ENCODE measurements around the gene KLHL29.

DNA sequence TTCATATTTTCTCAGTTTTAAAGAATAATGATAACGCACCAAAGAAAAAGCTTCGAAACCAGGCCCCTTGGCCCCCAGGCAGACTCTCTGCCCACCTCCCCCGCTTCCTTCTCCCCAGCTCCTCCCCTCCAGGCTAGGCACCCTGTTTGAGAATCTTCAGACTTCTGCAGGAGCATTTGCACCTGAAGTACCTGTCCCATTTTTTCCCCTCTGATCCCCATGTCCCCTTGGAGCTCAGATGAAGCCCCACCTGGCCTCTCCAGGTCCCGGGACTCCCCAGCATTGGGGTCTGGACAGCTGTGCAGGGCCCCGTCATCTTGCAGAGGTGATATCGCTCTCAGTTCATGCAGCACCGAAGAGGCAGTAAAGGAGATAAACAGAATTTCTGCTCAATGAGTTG is 35.5 kb upstream of the KLHL29 start:
- TF ChIP-seq, protein P1, sequence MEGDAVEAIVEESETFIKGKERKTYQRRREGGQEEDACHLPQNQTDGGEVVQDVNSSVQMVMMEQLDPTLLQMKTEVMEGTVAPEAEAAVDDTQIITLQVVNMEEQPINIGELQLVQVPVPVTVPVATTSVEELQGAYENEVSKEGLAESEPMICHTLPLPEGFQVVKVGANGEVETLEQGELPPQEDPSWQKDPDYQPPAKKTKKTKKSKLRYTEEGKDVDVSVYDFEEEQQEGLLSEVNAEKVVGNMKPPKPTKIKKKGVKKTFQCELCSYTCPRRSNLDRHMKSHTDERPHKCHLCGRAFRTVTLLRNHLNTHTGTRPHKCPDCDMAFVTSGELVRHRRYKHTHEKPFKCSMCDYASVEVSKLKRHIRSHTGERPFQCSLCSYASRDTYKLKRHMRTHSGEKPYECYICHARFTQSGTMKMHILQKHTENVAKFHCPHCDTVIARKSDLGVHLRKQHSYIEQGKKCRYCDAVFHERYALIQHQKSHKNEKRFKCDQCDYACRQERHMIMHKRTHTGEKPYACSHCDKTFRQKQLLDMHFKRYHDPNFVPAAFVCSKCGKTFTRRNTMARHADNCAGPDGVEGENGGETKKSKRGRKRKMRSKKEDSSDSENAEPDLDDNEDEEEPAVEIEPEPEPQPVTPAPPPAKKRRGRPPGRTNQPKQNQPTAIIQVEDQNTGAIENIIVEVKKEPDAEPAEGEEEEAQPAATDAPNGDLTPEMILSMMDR (IDR thresholded peaks at IDR 0.05; ENCODE audit: borderline replicate concordance, extremely low read depth, low read length, poor library complexity, severe bottlenecking): no peak
- TF ChIP-seq EZH2 (IDR thresholded peaks at IDR 0.05; ENCODE audit: borderline replicate concordance, low read depth, low read length, severe bottlenecking): no peak

All from DND-41 (cell line).